HG03060 (cell line): ENCODE results near the gene NAGA.
"Not testable (repeated sequence)": the region's sequence is repeated elsewhere in the genome, so short reads cannot be mapped to it uniquely, and the experiment has no call there.

ENCODE experiments used
- ATAC-seq: cut with Tn5 transposase; IDR thresholded peaks from one replicate; pipeline ENCODE4 v1.9.1; 2021; ENCODE audit warnings: low read depth, moderate number of reproducible peaks; ENCODE audit not compliant: unreplicated experiment

NAGA gene

GRCh38 chr22:42076764-42077485 lies 6.3 kb upstream of the NAGA start:
- no peak for ATAC-seq

- ATAC-seq: no peak
Observed at GRCh38 chr22:42074846-42075676, 4.4 kb upstream of the NAGA start.

- ATAC-seq: no peak
Observed at GRCh38 chr22:42074132-42074811, 3.7 kb upstream of the NAGA start, which contains the start of gene PHETA2. Gene PHETA2, plus strand, starts transcription at chr22:42074248. Its CDS starts 3,046 bp downstream, at chr22:42077294.

GRCh38 chr22:42073621-42074041 lies 3.0 kb upstream of the NAGA start:
- ATAC-seq: no peak

- no peak for ATAC-seq
Observed at GRCh38 chr22:42072606-42073330, 2.2 kb upstream of the NAGA start.

- ATAC-seq: not testable (repeated sequence)
Observed at GRCh38 chr22:42071508-42071907, 896 bp upstream of the NAGA start.

GRCh38 chr22:42069801-42070516 lies 653 bp downstream of the NAGA start:
- ATAC-seq: no peak

- ATAC-seq: no peak
Observed at GRCh38 chr22:42068291-42068690, 2.3 kb downstream of the NAGA start.

GRCh38 chr22:42067671-42068251 lies 2.9 kb downstream of the NAGA start:
- no peak for ATAC-seq

GRCh38 chr22:42066937-42067336 lies 3.7 kb downstream of the NAGA start:
- no peak for ATAC-seq

GRCh38 chr22:42066126-42066761 lies 4.4 kb downstream of the NAGA start:
- no peak for ATAC-seq

- ATAC-seq: no peak
Observed at GRCh38 chr22:42065438-42066125, 5.0 kb downstream of the NAGA start.

- ATAC-seq: no peak
Observed at GRCh38 chr22:42064629-42065028, 6.0 kb downstream of the NAGA start.

GRCh38 chr22:42062506-42063170 lies 8.0 kb downstream of the NAGA start:
- no peak for ATAC-seq

- no peak for ATAC-seq
Observed at GRCh38 chr22:42061041-42061440, 9.6 kb downstream of the NAGA start.

GRCh38 chr22:42060489-42060888 lies 10.1 kb downstream of the NAGA start:
- ATAC-seq: no peak

- ATAC-seq: no peak
Observed at GRCh38 chr22:42056757-42057511, 13.7 kb downstream of the NAGA start.
